K562 (cell line): ENCODE data around the gene VIPR1. TPM values are rescaled to one million over a fixed set of nuclear protein-coding genes. Genes with fewer than 3 reads are reported as not detected.

Experiments used
- ATAC-seq: fragments of 200-7000 bp; cut with Tn5 transposase; 3 replicates; pipeline ENCODE4 v1.9.1; 2020; ENCODE audit warnings: moderate library complexity
- Bru-seq: library from RNA; stranded (reverse); fragments of 400-500 nt; gene quantifications from one replicate; lab custom pipeline; 2021; lab: Mats Ljungman, UMichigan
- BruChase-seq, 2 experiments: library from RNA; stranded (reverse); fragments of 400-500 nt; gene quantifications; one replicate each; lab custom pipeline; 2021; lab: Mats Ljungman, UMichigan
- BruUV-seq: library from RNA; stranded (reverse); fragments of 400-500 nt; replicated peaks from 2 replicates; lab custom pipeline; 2021; lab: Mats Ljungman, UMichigan
- CTCF ChIA-PET: fragments of 300-600 bp; formaldehyde crosslinking; extraction: SDS; loops from one replicate; lab custom pipeline; 2021; ENCODE audit warnings: low intra/inter-chr PET ratio; lab: Yijun Ruan, JAX
- POLR2A ChIA-PET: fragments of 300-600, 350-650 bp; sonication (Branson Sonifier 250); formaldehyde crosslinking; extraction: SDS; loops from one replicate; lab custom pipeline; 2021; ENCODE audit warnings: antibody characterized with exemption, inconsistent platforms; lab: Yijun Ruan, JAX
- DNase-seq, 4 experiments: peaks; one replicate each; pipeline versions ENCODE4 v3.0.0 to v3.0.0-alpha.2; 2011 to 2018; ENCODE audit warnings: low spot score in 3 of 4, mixed read lengths in 3 of 4; ENCODE audit errors: extremely low read depth in 1 of 4
- FAIRE-seq: peaks from 2 replicates; lab custom pipeline; 2011; peaks lifted over from hg19 to GRCh38; lab: Jason Lieb, UNC
- H2AFZ ChIP-seq: 2 replicates; pipeline ENCODE4 v1.6.0; 2011; ENCODE audit warnings: low read depth, low read length, control low read depth, inconsistent platforms
- H3K27ac ChIP-seq: fragments of 200-600 bp; 3 replicates; pipeline ENCODE4 v1.8.0; 2011; ENCODE audit warnings: low read depth, mild to moderate bottlenecking, control low read depth, inconsistent platforms, low read length, moderate library complexity, mixed read lengths; ENCODE audit errors: extremely low read depth
- H3K27me3 ChIP-seq, 2 experiments: fragments of 300-600 bp in 1 of 2; 2 replicates in 1 of 2; 3 replicates in 1 of 2; pipeline versions ENCODE4 v1.6.0 to v1.8.0; 2011; ENCODE audit warnings: inconsistent platforms in 2 of 2, low read length in 2 of 2, mild to moderate bottlenecking in 1 of 2, mixed read lengths in 1 of 2, moderate library complexity in 1 of 2; ENCODE audit not compliant: control insufficient read depth in 2 of 2, insufficient read depth in 2 of 2
- H3K36me3 ChIP-seq: fragments of 300-600 bp; 3 replicates; pipeline ENCODE4 v1.8.0; 2011; ENCODE audit warnings: mild to moderate bottlenecking, low read length, inconsistent platforms; ENCODE audit not compliant: control insufficient read depth, insufficient read depth
- H3K4me1 ChIP-seq, 2 experiments: fragments of 200-600 bp in 1 of 2; replicated peaks in 1 of 2; 2 replicates in 1 of 2; 3 replicates in 1 of 2; pipeline versions ENCODE4 v1.5.1 to v1.8.0; 2011; ENCODE audit warnings: inconsistent platforms in 2 of 2, low read length in 2 of 2, mild to moderate bottlenecking in 1 of 2, mixed read lengths in 1 of 2, moderate library complexity in 1 of 2; ENCODE audit not compliant: control insufficient read depth in 2 of 2, insufficient read depth in 2 of 2
- H3K4me2 ChIP-seq: 2 replicates; pipeline ENCODE4 v1.6.1; 2011; ENCODE audit warnings: low read length, control low read depth, inconsistent platforms, mixed read lengths; ENCODE audit not compliant: insufficient read depth
- H3K4me3 ChIP-seq: fragments of 200-600 bp; sonication (generic), shearing (Covaris generic); 2 replicates; pipeline ENCODE4 v1.5.1; 2016; ENCODE audit warnings: control low read depth, inconsistent platforms
- H3K79me2 ChIP-seq: fragments of 200-600 bp; 3 replicates; pipeline ENCODE4 v1.8.0; 2011; ENCODE audit warnings: low read length, inconsistent platforms; ENCODE audit not compliant: control insufficient read depth, insufficient read depth
- H3K9ac ChIP-seq, 2 experiments: 2 replicates each; pipeline versions ENCODE4 v1.6.0 to v1.6.1; 2011; ENCODE audit warnings: low read depth in 2 of 2, low read length in 2 of 2, control low read depth in 1 of 2, inconsistent platforms in 1 of 2, mild to moderate bottlenecking in 1 of 2, mixed read lengths in 1 of 2; ENCODE audit not compliant: insufficient read depth in 1 of 2
- H3K9me1 ChIP-seq: one replicate; pipeline ENCODE4 v1.6.0; 2011; ENCODE audit warnings: inconsistent platforms, mild to moderate bottlenecking, low read length, moderate library complexity; ENCODE audit not compliant: control insufficient read depth, insufficient read depth
- H3K9me3 ChIP-seq: replicated peaks from 2 replicates; pipeline ENCODE4 v1.5.1; 2011; ENCODE audit warnings: low read depth, low read length, inconsistent platforms; ENCODE audit not compliant: control insufficient read depth, insufficient read depth
- H4K20me1 ChIP-seq: replicated peaks from 2 replicates; pipeline ENCODE4 v1.6.1; 2011; ENCODE audit warnings: low read length, inconsistent platforms, mixed read lengths; ENCODE audit not compliant: control insufficient read depth, insufficient read depth
- ATF1 ChIP-seq, 2 experiments: fragments of 450-650 bp in 1 of 2; IDR thresholded peaks; 2 replicates each; pipeline ENCODE4 v1.6.1; 2016; ENCODE audit warnings: missing compliant biosample characterization in 1 of 2, missing genetic modification characterization in 1 of 2
- PCBP1 ChIP-seq: fragments of 200-400 bp; formaldehyde crosslinking; IDR thresholded peaks from 2 replicates; pipeline ENCODE4 v1.6.1; 2018; ENCODE audit warnings: mild to moderate bottlenecking, low read depth, low read length; ENCODE audit not compliant: poor library complexity, severe bottlenecking
- PKNOX1 ChIP-seq: fragments of 450-650 bp; IDR thresholded peaks from 2 replicates; pipeline ENCODE4 v1.6.1; 2016
- POLR2G ChIP-seq: fragments of 200-400 bp; formaldehyde crosslinking; IDR thresholded peaks from 2 replicates; pipeline ENCODE4 v1.6.1; 2017; ENCODE audit warnings: low read depth, mild to moderate bottlenecking, antibody characterized with exemption, low read length, moderate library complexity
- RBM25 ChIP-seq: fragments of 200-400 bp; formaldehyde crosslinking; IDR thresholded peaks from 2 replicates; pipeline ENCODE4 v1.6.1; 2018; ENCODE audit warnings: low read length, low read depth, moderate library complexity; ENCODE audit not compliant: severe bottlenecking
- RREB1 ChIP-seq: fragments of 250-450 bp; sonication (Bioruptor Pico); IDR thresholded peaks from 2 replicates; pipeline ENCODE4 v1.4.0; 2020
- ZBTB7A ChIP-seq: IDR thresholded peaks from 2 replicates; pipeline ENCODE4 v1.6.1; 2011; ENCODE audit warnings: low read depth, mild to moderate bottlenecking, low read length, moderate library complexity, borderline replicate concordance; ENCODE audit not compliant: control insufficient read depth
- ZNF766 ChIP-seq: fragments of 200-800 bp; sonication (Bioruptor generic); conservative IDR thresholded peaks from 2 replicates; pipeline ENCODE4 v1.6.1; 2016; ENCODE audit warnings: missing genetic modification characterization, missing compliant biosample characterization
- WGBS: fragments of 100-300 bp; shearing (Covaris generic); methylation state at CpG from one replicate; pipeline ENCODE4 v1.1.6; 2016; ENCODE audit warnings: low coverage, mixed read lengths; ENCODE audit not compliant: insufficient coverage; ENCODE audit errors: missing lambda C conversion rate; 5-methylcytosine and 5-hydroxymethylcytosine counted together
- in situ Hi-C: fragments of 300-500 bp; cut with MboI; formaldehyde crosslinking; loops from 4 replicates; pipeline ENCODE4 v1.15.0; 2018; ENCODE audit warnings: inconsistent platforms, mixed read lengths
- intact Hi-C: fragments of 100-400 bp; cut with micrococcal nuclease; formaldehyde crosslinking; loops from 2 replicates; pipeline ENCODE4 v1.14.2; 2022
- long read RNA-seq, 3 experiments: library from polyadenylated mRNA in 2 of 3; library from RNA in 1 of 3; unstranded in 2 of 3; stranded (forward) in 1 of 3; transcript quantifications; one replicate each; pipeline ENCODE4 v2.0.0, GENCODE V29; 2019 to 2022
- polyA minus RNA-seq, 3 experiments: library from RNA; depleted of rRNA, polyadenylated mRNA; stranded (reverse); fragments of >200 nt; gene quantifications; 2 replicates each; pipeline ENCODE4 v1.2.3, GENCODE V29; 2011
- polyA plus RNA-seq, 8 experiments: library from polyadenylated mRNA; depleted of rRNA in 4 of 8; stranded (reverse) in 5 of 8; unstranded in 3 of 8; fragments of >200 nt; fragmentation: Nextera tagmentation in 2 of 8; fragmentation: Illumina TruSeq in 1 of 8; extraction: Ambion mirVana in 2 of 8; extraction: Trizol in 1 of 8; gene quantifications; 2 replicates each; pipeline versions ENCODE4 v1.2.1 to v1.2.3, GENCODE V29; 2011 to 2014; ENCODE audit warnings: inconsistent platforms in 1 of 8, missing spikeins in 1 of 8
- total RNA-seq, 7 experiments: library from RNA; depleted of rRNA in 6 of 7; stranded (reverse); fragments of >200 nt in 6 of 7; fragmentation: Illumina TruSeq in 2 of 7; extraction: Trizol in 2 of 7; gene quantifications; 2 replicates each; pipeline versions ENCODE4 v1.2.1 to v1.2.3, GENCODE V29; 2011 to 2021; ENCODE audit warnings: low replicate concordance in 1 of 7

VIPR1 gene
- 0.44 and 0.55 TPM in 2 replicates for total RNA-seq (2011; cell fraction: chromatin; rRNA removed; ENCODE audit: low replicate concordance)
- 0.13 and 0.67 TPM in 2 replicates for total RNA-seq (2011; cell fraction: nucleolus; rRNA removed)
- total RNA-seq (2011; cell fraction: nucleoplasm; rRNA removed) = 0.53 and 0.73 TPM in 2 replicates
- 0.09 TPM in 1 of 2 replicates, not detected in the other for total RNA-seq (2014; rRNA removed)
- 0.04 and 0.10 TPM in 2 replicates for total RNA-seq (2014; rRNA removed; fragmentation: Illumina TruSeq; extraction: Trizol)
- total RNA-seq (2015; rRNA removed; fragmentation: Illumina TruSeq; extraction: Trizol) = 0.11 and 0.14 TPM in 2 replicates
- 0.34 and 0.38 TPM in 2 replicates for total RNA-seq (2021)
- 0.15 and 0.21 TPM in 2 replicates for polyA plus RNA-seq (2011; rRNA removed)
- polyA plus RNA-seq (2011; cell fraction: cytosol; rRNA removed) = 0.30 TPM in 1 of 2 replicates, not detected in the other
- polyA plus RNA-seq (2011; cell fraction: nucleus; rRNA removed) = 0.21 and 1.7 TPM in 2 replicates
- 0.13 and 0.35 TPM in 2 replicates for polyA plus RNA-seq (2012)
- polyA plus RNA-seq (2014; fragmentation: Illumina TruSeq; extraction: Trizol) = 0.06 TPM in 1 of 2 replicates, not detected in the other
- not detected for polyA plus RNA-seq (2014; fragmentation: Nextera tagmentation; extraction: Ambion mirVana)
- not detected in 2 replicates for polyA plus RNA-seq (2014; rRNA removed)
- polyA minus RNA-seq (2011; rRNA and poly(A)+ RNA removed) = 0.21 TPM in 1 of 2 replicates, not detected in the other
- not detected in 2 replicates for polyA minus RNA-seq (2011; cell fraction: cytosol; rRNA and poly(A)+ RNA removed)
- polyA minus RNA-seq (2011; cell fraction: nucleus; rRNA and poly(A)+ RNA removed) = 0.22 and 0.40 TPM in 2 replicates
- percentile 22 among the genes with signal in this experiment for Bru-seq, nascent RNA
- percentile 14 among the genes with signal in this experiment for BruChase-seq, experiment 1, labeled RNA remaining after a 2-hour chase
- percentile 11 among the genes with signal in this experiment for BruChase-seq, experiment 2, labeled RNA remaining after a 6-hour chase
- long read RNA-seq, experiment 1 = 0 reads
- long read RNA-seq, experiment 2 = 0 reads
- long read RNA-seq, experiment 3 = 0 reads

GRCh38 chr3:42502429-42503250 is at the start of gene VIPR1:
Gene VIPR1 (plus strand): TSS chr3:42502643. CDS start chr3:42502736, 93 bp downstream.
- peak; percentile 77 for FAIRE-seq
- H3K4me3 ChIP-seq = peak within 1 kb of the TSS; percentile 54
- peaks cover 4 to 27% of the 10 kb centered on the region in 2 experiments; a peak in 4 of 5 replicates for H3K4me1 ChIP-seq
- peak within 1 kb of the TSS; percentile 81 for H3K4me2 ChIP-seq
- no peaks in the 10 kb centered on the region for H3K36me3 ChIP-seq
- peaks cover 30% of the 10 kb centered on the region for H4K20me1 ChIP-seq
- intact Hi-C loops (loop anchor here (5.0 kb wide), 1 partner anchor 330 kb away; no protein-coding TSS in a partner anchor), in situ Hi-C loops (no loop called here)
- 14% methylated on average over 59 of the region's 69 CpGs for WGBS
- H2AFZ ChIP-seq = peak within 1 kb of the TSS; percentile 78
- H3K9me1 ChIP-seq = no peaks in the 10 kb centered on the region
- POLR2A ChIA-PET = interaction anchor here (0.5 to 1.4 kb wide), 4 partner anchors 12 to 722 kb away, joined by 3 to 4 read pairs (median 3); no protein-coding TSS in a partner anchor
- peaks cover 23 to 52% of the 10 kb centered on the region in 2 experiments for H3K27me3 ChIP-seq
- peak within 1 kb of the TSS in 1 of 2 experiments; percentile 86; a peak in 2 of 4 replicates for H3K9ac ChIP-seq
- peak; percentile 96 for ATAC-seq
- peak; percentile 83 to 100 (median 99) for DNase-seq
- H3K27ac ChIP-seq = no peak within 1 kb of the TSS
- no TSS peak for BruUV-seq
- H3K9me3 ChIP-seq = no peaks in the 10 kb centered on the region
- CTCF ChIA-PET = interaction anchor here (0.7 to 2.1 kb wide), 2 partner anchors 34 to 1870 kb away, joined by 3 to 18 read pairs; no protein-coding TSS in a partner anchor
- no peaks in the 10 kb centered on the region for H3K79me2 ChIP-seq
- TF ChIP-seq PCBP1 (peak; percentile 77), ATF1 (CRISPR knock-in tag; IDR thresholded peaks at IDR 0.05) (no peak), ATF1 (tag; IDR thresholded peaks at IDR 0.05) (peak; percentile 47; the same call in 1 of the 2 replicates), PKNOX1 (peak; percentile 98), ZNF766 (no peak), POLR2G (peak; percentile 50), RBM25 (peak; percentile 98), ZBTB7A (peak; percentile 45; the same call in 1 of the 2 replicates), RREB1 (CRISPR knock-in tag) (0 out of 2 replicates have a peak, but pooled peaks have one; percentile 50)
